Mesodermal cell (in vitro differentiated cells): Measurements from ENCODE around the gene SLCO3A1.
A peak's percentile ranks its signal among the peaks of the same experiment; 100 is the strongest.

Experiments
- H3K27ac ChIP-seq: 2 replicates; pipeline ENCODE4 v1.7.0; 2013; ENCODE audit warnings: mild to moderate bottlenecking, low read depth, low read length, moderate library complexity; ENCODE audit not compliant: severe bottlenecking
- H3K36me3 ChIP-seq: 2 replicates; pipeline ENCODE4 v1.7.1; 2013; ENCODE audit warnings: mild to moderate bottlenecking, low read length, moderate library complexity; ENCODE audit not compliant: control insufficient read depth, insufficient read depth
- H3K4me1 ChIP-seq: one replicate; pipeline ENCODE4 v1.7.1; 2013; ENCODE audit warnings: mild to moderate bottlenecking, low read length; ENCODE audit not compliant: insufficient read depth, control insufficient read depth, poor library complexity, severe bottlenecking
- H3K4me3 ChIP-seq: 2 replicates; pipeline ENCODE4 v1.7.0; 2013; ENCODE audit warnings: low read length, control low read depth, mild to moderate bottlenecking; ENCODE audit not compliant: insufficient read depth, poor library complexity, severe bottlenecking; ENCODE audit errors: extremely low read depth
- H3K9me3 ChIP-seq: 2 replicates; pipeline ENCODE4 v1.7.1; 2013; ENCODE audit warnings: mild to moderate bottlenecking, low read length, moderate library complexity; ENCODE audit not compliant: control insufficient read depth
- WGBS, 2 experiments: methylation state at CpG; one replicate each; pipeline ENCODE4 v1.1.5; 2013; ENCODE audit warnings: missing lambda C conversion rate in 2 of 2; ENCODE audit not compliant: insufficient coverage in 2 of 2; 5-methylcytosine and 5-hydroxymethylcytosine counted together

The SLCO3A1 gene

GRCh38 chr15:92157666-92158298 lies 304.3 kb downstream of the SLCO3A1 start:
- H3K4me3 ChIP-seq: no peak overlapping the region
- peaks cover 10% of the 10 kb centered on the region for H3K4me1 ChIP-seq
- H3K36me3 ChIP-seq: peaks cover 2% of the 10 kb centered on the region
- WGBS, 2 experiments: 66 to 76% methylated on average over 6 to 8 of the region's 10 CpGs
- no peak overlapping the region for H3K27ac ChIP-seq
- H3K9me3 ChIP-seq: no peaks in the 10 kb centered on the region

- Histone ChIP-seq H3K36me3 (no peaks in the 10 kb centered on the region), H3K4me1 (peaks cover 10% of the 10 kb centered on the region), H3K4me3 (no peak overlapping the region), H3K9me3 (no peaks in the 10 kb centered on the region), H3K27ac (no peak overlapping the region)
- WGBS, 2 experiments: 52 to 53% methylated on average over 4 to 5 of the region's 6 CpGs
These were observed 304.9 kb downstream of the SLCO3A1 start for GRCh38 chr15:92158426-92158825.

GRCh38 chr15:92159481-92159880 lies 306.0 kb downstream of the SLCO3A1 start:
- H3K9me3 ChIP-seq: no peaks in the 10 kb centered on the region
- WGBS, 2 experiments: no CpG with 5 or more reads among the region's 2 CpGs
- no peak overlapping the region for H3K4me3 ChIP-seq
- peaks cover 21% of the 10 kb centered on the region for H3K4me1 ChIP-seq
- H3K27ac ChIP-seq: no peak overlapping the region
- H3K36me3 ChIP-seq: no peaks in the 10 kb centered on the region

DNA sequence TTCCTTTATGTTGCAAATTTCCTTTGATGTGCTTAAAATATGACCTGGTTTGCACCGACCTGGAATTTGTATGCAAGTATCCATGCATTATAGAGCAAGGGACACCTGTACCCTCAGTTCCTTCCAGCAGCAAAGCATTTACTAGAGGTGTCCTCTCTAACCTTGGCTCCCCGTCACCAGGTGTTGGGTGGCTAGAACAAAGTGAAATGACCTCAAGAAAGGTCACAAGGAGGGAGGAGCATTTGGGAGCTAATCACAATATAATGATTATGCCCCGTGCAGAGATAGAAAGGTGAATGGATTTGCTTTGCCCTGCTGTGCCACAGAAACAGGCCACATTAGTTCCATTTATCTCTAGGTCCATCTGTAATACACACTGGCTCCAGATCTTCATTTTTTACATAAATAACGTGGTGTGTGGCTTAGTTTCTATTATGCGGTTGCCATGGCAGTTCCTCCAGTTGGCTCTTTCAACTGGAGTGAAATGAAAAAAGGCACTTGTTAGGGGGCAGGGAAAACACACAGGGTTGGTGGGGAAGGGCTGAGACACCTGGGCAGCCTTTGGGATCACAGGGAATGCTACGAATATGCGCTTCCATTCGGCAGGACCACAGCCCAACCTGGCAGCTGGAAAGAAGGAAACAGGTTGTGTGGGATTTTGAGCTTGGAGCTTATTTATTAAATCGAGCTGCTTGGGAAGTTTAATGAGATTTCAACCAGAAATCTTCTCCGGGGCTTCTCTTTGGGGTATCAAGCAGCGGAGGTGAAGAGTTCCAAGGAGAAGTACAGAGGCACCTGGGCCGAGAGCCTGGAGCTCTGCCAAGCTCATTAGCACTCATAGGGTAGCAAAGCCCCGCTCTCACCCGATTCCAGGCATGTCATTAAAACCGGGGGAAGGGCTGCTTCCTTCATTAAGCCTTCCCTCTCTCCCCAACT lies 306.7 kb downstream of the SLCO3A1 start:
- Histone ChIP-seq H3K9me3 (no peaks in the 10 kb centered on the region), H3K4me3 (no peak overlapping the region), H3K4me1 (peaks cover 28% of the 10 kb centered on the region), H3K36me3 (no peaks in the 10 kb centered on the region), H3K27ac (no peak overlapping the region)
- WGBS, 2 experiments: 68 to 72% methylated on average over 8 to 10 of the region's 15 CpGs

DNA sequence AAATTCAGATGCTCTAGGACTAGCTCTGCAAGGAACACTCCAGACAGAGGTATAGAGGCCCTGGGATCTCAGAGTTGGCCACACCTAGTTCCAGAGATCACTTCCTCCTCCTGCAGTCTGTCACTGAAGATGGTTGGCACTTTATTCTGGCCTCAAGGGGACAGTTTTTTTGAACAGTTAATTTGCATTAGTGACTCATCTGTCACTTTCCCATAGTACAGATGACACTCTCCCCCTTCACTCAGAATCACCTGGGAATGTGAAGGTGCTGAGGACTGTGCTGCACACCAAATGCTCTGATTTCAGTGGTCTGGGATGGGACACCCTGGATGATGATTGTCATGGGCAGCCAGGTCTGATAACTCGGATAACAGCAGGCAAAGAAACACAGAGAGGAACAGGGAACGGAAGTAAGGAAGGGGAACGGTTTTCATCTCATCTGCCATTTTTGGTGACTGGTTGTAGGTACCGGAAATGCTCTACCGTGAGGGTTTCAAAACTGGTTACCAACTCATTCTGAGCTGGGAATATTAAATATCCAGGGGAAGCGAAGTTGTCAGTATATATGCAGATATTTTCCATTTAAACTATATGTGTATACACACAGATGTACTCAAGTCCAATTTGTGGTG lies 307.6 kb downstream of the SLCO3A1 start:
- H3K4me1 ChIP-seq: peaks cover 37% of the 10 kb centered on the region
- WGBS, 2 experiments: 85 to 90% methylated on average over 4 to 5 of the region's 6 CpGs
- H3K9me3 ChIP-seq: no peaks in the 10 kb centered on the region
- no peak overlapping the region for H3K4me3 ChIP-seq
- no peaks in the 10 kb centered on the region for H3K36me3 ChIP-seq
- H3K27ac ChIP-seq: no peak overlapping the region

- no peak overlapping the region for H3K27ac ChIP-seq
- WGBS, 2 experiments: 96 to 98% methylated on average over 15 to 16 of the region's 17 CpGs
- no peak overlapping the region for H3K4me3 ChIP-seq
- H3K4me1 ChIP-seq: peaks cover 40% of the 10 kb centered on the region
- H3K9me3 ChIP-seq: no peaks in the 10 kb centered on the region
- no peaks in the 10 kb centered on the region for H3K36me3 ChIP-seq
These were observed 309.1 kb downstream of the SLCO3A1 start for GRCh38 chr15:92162657-92163056.

DNA sequence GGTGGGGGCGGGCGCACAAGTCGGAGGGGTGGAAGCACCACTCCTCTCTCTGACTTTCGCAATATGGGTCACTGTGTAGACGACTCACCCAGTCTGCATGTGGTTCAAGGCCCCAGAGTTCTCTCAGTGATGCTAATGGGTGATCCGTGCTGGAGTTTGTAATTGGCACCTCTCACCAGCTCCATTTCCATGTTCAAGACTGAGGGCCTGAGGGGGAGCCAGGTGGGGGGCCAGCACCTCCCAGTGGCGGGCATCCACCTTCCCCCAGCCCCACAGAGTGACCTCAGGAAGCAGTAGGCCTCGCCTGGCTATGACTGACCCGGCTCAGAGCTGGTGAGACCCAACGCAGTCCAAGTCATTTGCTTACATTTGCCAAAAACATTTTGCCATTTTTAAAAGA lies 310.1 kb downstream of the SLCO3A1 start:
- Histone ChIP-seq H3K9me3 (no peaks in the 10 kb centered on the region), H3K4me3 (no peak overlapping the region), H3K4me1 (peaks cover 33% of the 10 kb centered on the region), H3K36me3 (no peaks in the 10 kb centered on the region), H3K27ac (peak overlapping the region; percentile 26)
- WGBS, 2 experiments: 62 to 80% methylated on average over 2 to 6 of the region's 10 CpGs

DNA sequence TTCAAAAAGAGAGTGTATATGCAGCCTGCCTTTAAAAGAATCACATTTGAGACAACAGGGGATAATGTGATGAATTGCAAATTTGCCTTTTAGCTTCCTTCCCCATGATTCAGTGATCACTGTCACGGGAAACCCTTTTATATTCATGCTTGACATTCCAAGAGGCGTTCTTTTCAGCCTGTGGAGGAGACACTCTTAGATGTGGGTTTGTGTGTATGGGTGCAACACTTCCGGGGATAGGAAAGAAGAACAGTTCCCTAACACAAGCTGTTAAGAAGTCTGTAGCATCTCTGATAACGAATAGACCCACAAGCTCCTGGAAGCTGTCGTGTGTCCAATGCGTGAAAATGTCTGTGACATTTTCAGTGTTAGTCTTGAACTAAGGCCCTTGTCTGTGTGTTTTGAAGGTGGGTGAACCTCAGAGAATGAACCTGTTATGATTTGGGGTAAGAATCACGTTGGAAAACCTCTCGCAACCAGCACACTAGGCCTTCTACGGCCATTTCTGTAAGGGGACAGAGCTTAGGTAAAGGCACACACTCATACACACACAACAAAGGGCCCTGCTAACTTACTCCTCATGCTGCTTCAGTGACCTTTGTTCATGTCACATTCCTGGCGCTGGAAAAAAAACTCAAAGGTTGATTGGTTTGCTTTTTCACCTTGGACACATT lies 311.0 kb downstream of the SLCO3A1 start:
- peaks cover 33% of the 10 kb centered on the region for H3K4me1 ChIP-seq
- H3K9me3 ChIP-seq: no peaks in the 10 kb centered on the region
- no peak overlapping the region for H3K4me3 ChIP-seq
- peak overlapping the region; percentile 83 for H3K27ac ChIP-seq
- WGBS, 2 experiments: 43 to 53% methylated on average over 4 to 8 of the region's 10 CpGs
- H3K36me3 ChIP-seq: no peaks in the 10 kb centered on the region

DNA sequence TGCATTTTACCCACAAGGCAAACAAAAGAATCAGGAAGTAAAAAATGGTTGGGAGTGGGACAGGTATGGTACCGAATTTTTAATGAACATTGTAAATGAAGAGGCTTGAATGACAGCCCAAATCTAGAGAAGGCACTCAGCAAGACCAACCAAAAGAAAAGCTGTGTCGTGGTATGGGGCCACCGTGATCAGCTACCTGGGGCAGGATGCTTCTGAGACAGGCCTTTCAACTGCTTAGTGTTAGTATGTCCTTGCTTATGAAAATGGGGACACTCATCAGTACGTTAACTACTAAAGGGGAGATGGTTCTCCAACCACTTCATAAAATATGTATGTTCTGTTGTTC lies 311.5 kb downstream of the SLCO3A1 start:
- WGBS, 2 experiments: 0 to 44% methylated on average over 1 to 3 of the region's 4 CpGs
- Histone ChIP-seq H3K9me3 (no peaks in the 10 kb centered on the region), H3K4me1 (peaks cover 33% of the 10 kb centered on the region), H3K4me3 (no peak overlapping the region), H3K36me3 (no peaks in the 10 kb centered on the region), H3K27ac (peak overlapping the region; percentile 83)

GRCh38 chr15:92166029-92166428 lies 312.5 kb downstream of the SLCO3A1 start:
- Histone ChIP-seq H3K36me3 (no peaks in the 10 kb centered on the region), H3K4me1 (peaks cover 30% of the 10 kb centered on the region), H3K4me3 (no peak overlapping the region), H3K9me3 (no peaks in the 10 kb centered on the region), H3K27ac (no peak overlapping the region)
- WGBS, 2 experiments: 43 to 46% methylated on average over 5 of the region's 7 CpGs
